ENCODE results near the gene DGKB. TPM values are rescaled to one million over a fixed set of nuclear protein-coding genes. Genes with fewer than 3 reads are reported as not detected.

Gene DGKB
- total and polyA plus RNA-seq, 2 of the 8 experiments (the other 6 are each of a cell fraction or from before 2014, with no cell fraction given) = 1.9 to 2.6 TPM

DNA sequence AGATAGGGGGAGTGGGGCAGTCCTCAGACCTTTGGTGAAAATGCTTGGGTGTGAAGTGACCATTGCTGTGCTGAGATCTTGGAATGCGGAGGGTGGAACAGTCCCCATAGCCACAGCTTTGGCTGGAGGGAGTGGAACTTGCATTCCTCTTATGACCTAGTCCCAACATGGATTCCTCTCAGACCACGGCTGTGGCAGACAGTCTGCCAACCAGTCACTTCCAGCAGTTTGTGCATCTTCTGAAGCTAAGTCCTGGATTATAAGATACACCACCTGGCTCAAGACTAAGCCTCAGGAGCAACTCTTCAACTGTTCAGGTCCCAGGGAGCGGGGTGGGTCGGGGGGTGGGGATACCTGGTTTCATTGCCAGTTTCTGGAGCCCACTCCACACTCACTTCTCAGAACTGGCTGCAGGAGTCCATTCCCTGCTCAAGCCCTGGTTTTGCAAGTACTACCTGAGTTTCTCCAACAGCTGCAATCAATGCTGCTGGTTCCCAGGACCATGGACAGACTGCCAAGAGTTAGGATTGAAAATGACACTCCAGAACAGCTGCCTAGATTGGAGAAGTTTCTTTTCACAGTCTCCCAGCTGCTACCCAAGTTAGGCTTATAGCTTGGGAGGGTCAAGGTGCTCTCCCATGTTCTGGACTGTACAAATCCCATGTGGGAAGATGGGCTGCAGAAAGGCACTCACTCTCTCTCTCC is 29.1 kb upstream of the DGKB start (continued):
- TF ChIP-seq TAF7 (optimal IDR thresholded peaks at IDR 0.05; ENCODE audit: borderline replicate concordance, low read depth, low read length) (no peak), GTF2F1 (IDR thresholded peaks at IDR 0.05; ENCODE audit: borderline replicate concordance, low read depth, low read length) (no peak), ASH2L (IDR thresholded peaks at IDR 0.05; ENCODE audit: low read length) (no peak), CEBPB (IDR thresholded peaks at IDR 0.05; ENCODE audit: low read depth, low read length) (no peak), NANOG (IDR thresholded peaks at IDR 0.05; ENCODE audit: insufficient read depth, low read depth, low read length, poor library complexity, severe bottlenecking) (no peak), KDM4A (IDR thresholded peaks at IDR 0.05; ENCODE audit: low read depth, low read length, severe bottlenecking) (no peak), RXRA (IDR thresholded peaks at IDR 0.05; ENCODE audit: insufficient read depth, low read depth, low read length) (no peak), KDM5A (IDR thresholded peaks at IDR 0.05; ENCODE audit: low read length) (no peak), CBX5 (IDR thresholded peaks at IDR 0.05; ENCODE audit: low read depth, low read length) (no peak)
- TF ChIP-seq, protein P1, sequence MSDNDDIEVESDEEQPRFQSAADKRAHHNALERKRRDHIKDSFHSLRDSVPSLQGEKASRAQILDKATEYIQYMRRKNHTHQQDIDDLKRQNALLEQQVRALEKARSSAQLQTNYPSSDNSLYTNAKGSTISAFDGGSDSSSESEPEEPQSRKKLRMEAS (IDR thresholded peaks at IDR 0.05) = no peak

All from H1 (cell line).